ENCODE results near the gene SETD1A.
A peak's percentile ranks its signal among the peaks of the same experiment; 100 is the strongest.

SETD1A gene

GRCh38 chr16:31023627-31024226 lies 66.2 kb downstream of the SETD1A start:
- no peak for DNase-seq

- peak; percentile 92 to 94 for DNase-seq
Measured at GRCh38 chr16:31025339-31025738, 67.8 kb downstream of the SETD1A start.

GRCh38 chr16:31029272-31029671 lies 71.7 kb downstream of the SETD1A start:
- no peak for DNase-seq

GRCh38 chr16:31031276-31031675 lies 73.7 kb downstream of the SETD1A start:
- DNase-seq = no peak

GRCh38 chr16:31032736-31033708 lies 75.5 kb downstream of the SETD1A start, which contains the start of gene STX4:
TSS of gene STX4 (plus strand) at chr16:31033558. CDS start at chr16:31033806, 248 bp downstream.
- peak; percentile 99 to 100 for DNase-seq

GRCh38 chr16:31033709-31034492 lies 76.3 kb downstream of the SETD1A start:
- peak; percentile 82 to 89 for DNase-seq
